Middle frontal gyrus (tissue), 1 donor: Measurements from ENCODE around the gene GATAD2B.
"Not testable (repeated sequence)": the region's sequence is repeated elsewhere in the genome, so short reads cannot be mapped to it uniquely, and the experiment has no call there.

ENCODE experiments used
- DNase-seq: peaks from one replicate; pipeline ENCODE4 v3.0.0-alpha.2; 2015; ENCODE audit warnings: low spot score; ENCODE audit errors: extremely low spot score

Gene GATAD2B

GRCh38 chr1:153796786-153797659 is 125.7 kb downstream of the GATAD2B start:
- DNase-seq = no peak

GRCh38 chr1:153795934-153796785 is 126.6 kb downstream of the GATAD2B start:
- no peak for DNase-seq

DNA sequence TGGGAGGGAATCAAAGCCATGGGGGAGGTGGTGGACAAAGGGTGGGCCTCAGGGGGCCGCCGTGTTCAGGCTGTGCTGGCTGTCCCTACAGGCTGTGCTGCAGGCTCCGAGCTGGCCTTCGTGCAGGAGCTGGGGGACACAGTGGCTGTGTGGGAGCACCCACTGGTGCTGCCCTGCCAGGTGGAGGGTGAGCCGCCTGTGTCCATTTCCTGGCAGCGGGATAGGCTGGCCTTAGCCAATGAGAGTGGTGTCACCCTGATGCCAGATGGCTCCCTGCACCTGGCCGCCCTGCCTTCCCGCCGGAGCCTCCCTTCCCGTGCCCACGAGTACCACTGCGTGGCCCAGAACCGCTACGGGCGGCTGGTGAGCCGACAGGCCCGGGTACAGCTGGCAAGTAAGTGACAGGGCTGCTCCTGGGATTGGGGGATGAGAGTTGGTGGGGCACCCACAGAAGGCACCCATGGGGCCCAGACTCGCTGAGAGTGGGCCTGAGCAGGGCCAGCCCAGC is 127.4 kb downstream of the GATAD2B start:
- DNase-seq = no peak

- no peak for DNase-seq
These were observed 128.0 kb downstream of the GATAD2B start for GRCh38 chr1:153794624-153795329.

DNA sequence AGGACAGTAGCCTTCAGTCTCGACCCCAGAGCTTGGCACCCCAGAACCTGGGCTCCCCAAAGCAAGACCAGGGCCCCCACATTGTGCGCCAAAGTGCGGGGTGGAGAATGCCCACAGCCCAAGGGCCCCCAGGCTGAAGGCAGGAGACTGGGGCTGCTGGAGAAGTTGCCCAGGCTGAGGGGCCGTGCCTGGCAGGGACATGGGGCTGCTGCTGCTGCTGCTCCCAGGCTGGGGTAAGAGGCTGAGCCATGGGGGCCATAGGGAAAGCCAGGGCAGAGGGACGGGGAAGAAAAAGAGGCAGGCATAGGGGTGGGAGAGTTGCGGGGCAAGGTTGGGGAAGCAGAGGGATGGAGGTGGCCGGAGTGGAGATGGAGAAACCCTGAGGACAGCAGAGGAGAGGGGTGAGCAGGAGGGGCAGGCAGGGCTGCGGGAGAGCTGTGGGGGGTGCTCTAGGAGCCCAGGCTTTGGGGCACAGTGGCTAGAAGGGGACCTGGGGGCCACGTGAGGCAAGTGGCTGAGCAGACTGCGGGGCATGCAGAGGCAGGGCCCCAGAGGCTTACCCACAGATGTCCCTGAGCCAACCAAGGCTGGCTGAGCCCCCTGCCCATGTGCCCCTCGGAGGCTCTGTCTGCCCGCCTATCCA is 128.7 kb downstream of the GATAD2B start:
- no peak for DNase-seq

GRCh38 chr1:153793261-153793972 is 129.4 kb downstream of the GATAD2B start:
- DNase-seq = no peak

DNA sequence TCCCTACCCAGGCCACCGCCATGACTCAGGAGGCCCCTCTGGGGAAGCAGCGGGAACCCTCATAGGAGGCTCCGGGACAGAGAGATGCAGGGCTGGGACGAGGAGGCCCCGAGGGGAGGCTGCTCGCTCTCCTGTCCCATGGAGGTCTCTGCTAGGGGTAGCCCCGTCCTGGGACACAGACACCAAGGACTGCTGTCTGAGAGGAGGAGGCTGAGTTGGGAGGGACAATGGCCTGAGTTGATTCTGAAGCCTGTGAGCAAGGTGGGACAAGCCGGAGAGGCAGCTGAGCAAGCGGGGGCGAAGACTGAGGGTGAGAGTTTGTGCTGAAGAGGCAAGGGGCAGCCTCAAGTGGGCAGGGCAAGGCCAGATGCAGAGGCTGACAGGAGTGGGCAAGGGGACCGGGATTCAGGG is 130.1 kb downstream of the GATAD2B start:
- DNase-seq = no peak

GRCh38 chr1:153791648-153792253 is 131.0 kb downstream of the GATAD2B start:
- no peak for DNase-seq

- DNase-seq = peak; percentile 13
These were observed 131.7 kb downstream of the GATAD2B start for GRCh38 chr1:153790966-153791647.

DNA sequence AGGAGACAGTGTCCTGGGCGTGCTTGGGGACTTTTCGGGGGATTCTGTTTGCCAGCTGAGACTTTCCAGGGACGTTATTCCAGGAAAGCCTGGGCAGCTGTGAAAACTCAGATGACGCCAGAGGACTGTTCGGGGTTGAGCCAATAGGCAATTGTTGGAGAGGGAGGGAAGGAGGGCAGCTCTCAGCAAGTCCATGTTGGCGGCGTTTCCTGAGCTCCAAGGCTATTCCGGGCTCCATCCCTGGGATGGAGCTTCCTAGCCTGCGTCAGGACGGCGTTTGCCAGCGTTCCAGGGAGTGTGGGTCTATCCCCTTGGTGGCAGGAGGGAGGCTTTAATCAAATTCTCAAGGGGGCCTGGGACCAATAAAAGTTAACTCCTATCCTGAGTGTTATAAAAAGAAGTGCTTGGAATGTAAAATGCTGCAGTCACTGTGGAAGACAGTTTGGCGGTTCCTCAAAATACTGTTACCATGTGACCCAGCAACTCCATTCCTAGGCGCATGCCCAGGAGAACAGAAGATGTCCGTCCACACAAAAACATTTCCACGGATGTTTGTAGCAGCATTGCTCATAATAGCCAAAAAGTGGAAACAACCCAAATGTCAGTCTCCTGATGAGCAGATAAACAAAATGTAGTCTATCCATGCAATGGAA is 132.3 kb downstream of the GATAD2B start:
- peak; percentile 82 for DNase-seq

DNA sequence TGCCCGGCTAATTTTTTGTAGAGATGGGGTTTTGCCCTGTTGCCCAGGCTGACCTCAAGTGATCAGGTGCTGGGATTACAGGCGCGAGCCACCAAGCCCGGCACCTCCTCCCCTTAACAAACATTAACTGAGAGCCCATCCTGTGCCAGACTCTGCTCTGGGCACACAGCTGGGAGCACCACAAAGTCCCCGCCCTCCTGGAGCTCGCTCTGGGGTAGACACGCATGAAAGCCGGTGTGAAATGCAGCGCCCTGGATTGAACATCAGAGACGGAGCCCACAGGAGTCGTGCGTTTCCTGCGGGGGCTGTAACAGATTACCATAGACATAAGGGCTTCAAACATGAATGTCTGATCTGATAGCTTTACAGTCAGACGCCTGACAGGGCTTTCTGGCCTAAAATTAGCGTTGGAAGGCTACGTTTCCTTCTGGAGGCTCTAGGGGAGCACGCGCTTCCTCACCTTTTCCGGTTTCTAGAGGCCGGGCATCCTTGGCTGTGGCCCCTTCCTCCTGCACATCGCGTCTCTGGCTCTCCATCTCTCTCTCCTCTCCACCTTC is 133.2 kb downstream of the GATAD2B start:
- peak; percentile 16 for DNase-seq

DNA sequence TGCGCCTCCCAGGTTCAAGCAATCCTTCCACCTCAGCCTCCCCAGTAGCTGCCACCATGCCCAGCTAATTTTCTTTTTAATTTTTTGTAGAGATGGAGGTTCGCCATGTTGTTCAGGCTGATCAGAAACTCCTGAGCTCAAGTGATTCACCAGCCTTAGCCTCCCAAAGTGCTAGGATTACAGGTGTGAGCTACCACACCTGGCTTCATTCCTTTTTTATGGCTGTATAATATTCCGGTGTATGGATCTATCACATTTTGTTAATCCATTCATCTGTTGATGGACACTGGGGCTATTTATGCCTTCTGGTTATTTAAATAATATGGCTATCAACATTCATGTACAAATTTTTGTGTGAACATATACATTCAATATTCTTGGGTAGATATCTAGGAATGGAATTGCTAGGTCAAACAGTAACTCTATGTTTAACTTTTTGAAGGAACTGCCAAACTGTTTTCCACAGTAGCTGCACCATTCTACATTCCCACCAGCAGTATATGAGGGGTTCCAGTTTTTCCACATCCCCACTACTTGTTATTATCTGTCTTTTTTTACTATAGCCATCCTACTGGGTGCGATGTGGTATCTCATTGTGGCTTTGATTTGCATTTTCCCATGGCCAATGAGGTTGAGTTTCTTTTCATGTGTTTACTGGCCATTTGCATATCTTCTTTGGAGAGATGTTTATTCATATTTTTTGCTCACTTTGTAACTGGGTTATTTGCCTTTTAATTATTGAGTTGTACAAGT is 136.6 kb downstream of the GATAD2B start:
- DNase-seq = no peak

DNA sequence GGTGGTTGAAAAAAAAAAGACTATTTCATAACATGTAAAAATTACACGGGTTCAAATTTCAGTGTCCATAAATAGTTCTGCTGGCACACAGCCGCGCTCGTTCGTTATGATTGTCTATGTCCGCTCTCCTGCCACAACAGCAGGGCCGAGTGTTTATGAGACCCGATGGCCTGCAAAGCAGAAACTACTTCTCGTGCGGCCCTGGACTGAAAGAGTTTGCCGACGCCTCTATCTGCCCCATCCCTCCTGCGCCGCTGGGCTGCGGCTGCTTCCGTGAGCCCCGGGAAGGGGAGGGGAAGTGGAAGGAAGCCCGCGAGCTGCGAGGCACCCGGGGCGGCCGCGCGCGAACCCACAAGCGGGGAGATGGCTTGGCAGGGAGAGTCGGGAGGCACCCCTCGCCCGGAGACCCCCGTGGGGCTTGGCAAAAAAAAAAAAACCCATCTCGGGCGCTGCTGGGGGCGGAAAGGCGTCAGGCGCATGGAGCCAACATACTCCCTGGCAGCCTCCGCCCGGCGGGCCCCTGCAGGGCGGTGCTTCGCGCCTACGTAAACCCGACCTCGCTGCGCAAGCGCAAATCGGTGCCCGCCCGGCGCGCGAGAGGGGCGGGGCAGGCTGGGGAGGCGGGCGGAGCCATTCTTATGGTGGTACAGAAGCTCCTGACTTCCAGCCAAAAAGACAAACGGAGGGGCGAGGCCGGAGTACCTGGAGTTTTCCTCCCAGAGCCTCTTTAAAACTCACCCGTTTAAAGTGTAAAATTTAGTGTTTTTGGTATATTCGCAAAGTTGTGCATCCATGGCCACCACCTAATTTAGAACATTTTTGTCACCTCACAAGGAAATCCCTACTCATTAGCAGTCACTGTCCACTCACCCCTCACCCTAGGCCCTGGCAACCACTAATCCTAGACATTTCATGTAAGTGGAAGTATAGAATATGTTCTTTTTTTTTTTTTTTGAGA is 139.3 kb downstream of the GATAD2B start:
- DNase-seq = peak; percentile 90

- DNase-seq = not testable (repeated sequence)
These were observed 140.1 kb downstream of the GATAD2B start for GRCh38 chr1:153782648-153783047.

GRCh38 chr1:153780551-153780950 is 142.2 kb downstream of the GATAD2B start:
- DNase-seq = no peak

DNA sequence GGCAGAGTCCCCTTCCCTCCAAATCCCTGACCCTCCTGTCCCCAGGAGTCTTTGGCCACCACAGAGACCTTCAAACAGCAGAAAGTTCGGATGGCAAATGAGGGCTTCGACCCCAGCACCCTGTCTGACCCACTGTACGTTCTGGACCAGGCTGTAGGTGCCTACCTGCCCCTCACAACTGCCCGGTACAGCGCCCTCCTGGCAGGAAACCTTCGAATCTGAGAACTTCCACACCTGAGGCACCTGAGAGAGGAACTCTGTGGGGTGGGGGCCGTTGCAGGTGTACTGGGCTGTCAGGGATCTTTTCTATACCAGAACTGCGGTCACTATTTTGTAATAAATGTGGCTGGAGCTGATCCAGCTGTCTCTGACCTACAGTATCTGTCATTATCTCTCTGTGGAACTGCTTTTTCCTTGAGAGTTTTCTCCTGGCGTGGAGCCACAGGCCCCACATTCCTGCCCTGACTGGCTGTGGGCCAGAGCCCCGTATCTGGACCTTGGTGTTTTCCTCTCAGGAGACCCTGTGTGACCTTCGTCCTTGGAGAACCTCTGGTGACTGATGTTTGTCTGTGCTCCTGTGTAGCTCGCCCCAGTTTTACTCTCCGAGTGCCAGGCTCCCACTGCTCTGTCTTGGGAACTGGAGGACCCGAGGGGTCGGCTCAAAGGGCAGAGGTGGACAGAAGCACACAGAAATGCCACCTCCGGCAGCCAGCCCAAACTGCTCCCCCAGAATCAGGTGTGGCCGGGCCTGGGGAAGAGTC is 142.8 kb downstream of the GATAD2B start:
- DNase-seq = no peak
